ENCODE data around the gene ILKAP.

DNA sequence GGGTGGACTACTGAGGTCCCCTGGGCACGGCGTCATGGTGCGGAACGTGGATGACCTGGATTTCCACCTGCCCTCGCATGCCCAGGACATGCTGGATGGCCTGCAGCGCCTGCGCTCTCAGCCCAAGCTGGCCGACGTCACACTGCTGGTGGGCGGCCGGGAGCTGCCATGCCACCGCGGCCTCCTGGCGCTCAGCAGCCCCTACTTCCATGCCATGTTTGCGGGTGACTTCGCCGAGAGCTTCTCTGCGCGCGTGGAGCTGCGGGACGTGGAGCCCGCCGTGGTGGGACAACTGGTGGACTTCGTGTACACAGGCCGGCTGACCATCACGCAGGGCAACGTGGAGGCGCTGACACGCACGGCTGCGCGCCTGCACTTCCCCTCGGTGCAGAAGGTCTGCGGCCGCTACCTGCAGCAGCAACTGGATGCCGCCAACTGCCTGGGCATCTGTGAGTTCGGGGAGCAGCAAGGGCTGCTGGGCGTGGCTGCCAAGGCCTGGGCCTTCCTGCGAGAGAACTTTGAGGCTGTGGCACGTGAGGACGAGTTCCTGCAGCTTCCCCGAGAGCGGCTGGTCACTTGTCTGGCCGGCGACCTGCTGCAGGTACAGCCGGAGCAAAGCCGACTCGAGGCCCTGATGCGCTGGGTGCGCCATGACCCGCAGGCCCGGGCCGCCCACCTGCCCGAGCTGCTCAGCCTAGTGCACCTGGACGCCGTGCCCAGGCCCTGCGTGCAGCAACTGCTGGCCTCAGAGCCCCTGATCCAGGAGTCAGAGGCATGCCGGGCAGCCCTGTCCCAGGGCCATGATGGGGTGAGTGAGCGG is 62.6 kb downstream of the ILKAP start:
- TF ChIP-seq, protein P1, sequence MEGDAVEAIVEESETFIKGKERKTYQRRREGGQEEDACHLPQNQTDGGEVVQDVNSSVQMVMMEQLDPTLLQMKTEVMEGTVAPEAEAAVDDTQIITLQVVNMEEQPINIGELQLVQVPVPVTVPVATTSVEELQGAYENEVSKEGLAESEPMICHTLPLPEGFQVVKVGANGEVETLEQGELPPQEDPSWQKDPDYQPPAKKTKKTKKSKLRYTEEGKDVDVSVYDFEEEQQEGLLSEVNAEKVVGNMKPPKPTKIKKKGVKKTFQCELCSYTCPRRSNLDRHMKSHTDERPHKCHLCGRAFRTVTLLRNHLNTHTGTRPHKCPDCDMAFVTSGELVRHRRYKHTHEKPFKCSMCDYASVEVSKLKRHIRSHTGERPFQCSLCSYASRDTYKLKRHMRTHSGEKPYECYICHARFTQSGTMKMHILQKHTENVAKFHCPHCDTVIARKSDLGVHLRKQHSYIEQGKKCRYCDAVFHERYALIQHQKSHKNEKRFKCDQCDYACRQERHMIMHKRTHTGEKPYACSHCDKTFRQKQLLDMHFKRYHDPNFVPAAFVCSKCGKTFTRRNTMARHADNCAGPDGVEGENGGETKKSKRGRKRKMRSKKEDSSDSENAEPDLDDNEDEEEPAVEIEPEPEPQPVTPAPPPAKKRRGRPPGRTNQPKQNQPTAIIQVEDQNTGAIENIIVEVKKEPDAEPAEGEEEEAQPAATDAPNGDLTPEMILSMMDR (IDR thresholded peaks at IDR 0.05; ENCODE audit: low read depth, low read length): no peak
- no peak for TF ChIP-seq POLR2A (IDR thresholded peaks at IDR 0.05; ENCODE audit: extremely low read depth, insufficient read length)

Data from NB4 (cell line).